ENCODE measurements around the gene RNF180. TPM values are rescaled to one million over a fixed set of nuclear protein-coding genes. Genes with fewer than 3 reads are reported as not detected.
A peak's percentile ranks its signal among the peaks of the same experiment; 100 is the strongest.
"Not testable (repeated sequence)": the region's sequence is repeated elsewhere in the genome, so short reads cannot be mapped to it uniquely, and the experiment has no call there.

RNF180 gene
- total RNA-seq, 1 donor from 2014 or later = 2.8 TPM

DNA sequence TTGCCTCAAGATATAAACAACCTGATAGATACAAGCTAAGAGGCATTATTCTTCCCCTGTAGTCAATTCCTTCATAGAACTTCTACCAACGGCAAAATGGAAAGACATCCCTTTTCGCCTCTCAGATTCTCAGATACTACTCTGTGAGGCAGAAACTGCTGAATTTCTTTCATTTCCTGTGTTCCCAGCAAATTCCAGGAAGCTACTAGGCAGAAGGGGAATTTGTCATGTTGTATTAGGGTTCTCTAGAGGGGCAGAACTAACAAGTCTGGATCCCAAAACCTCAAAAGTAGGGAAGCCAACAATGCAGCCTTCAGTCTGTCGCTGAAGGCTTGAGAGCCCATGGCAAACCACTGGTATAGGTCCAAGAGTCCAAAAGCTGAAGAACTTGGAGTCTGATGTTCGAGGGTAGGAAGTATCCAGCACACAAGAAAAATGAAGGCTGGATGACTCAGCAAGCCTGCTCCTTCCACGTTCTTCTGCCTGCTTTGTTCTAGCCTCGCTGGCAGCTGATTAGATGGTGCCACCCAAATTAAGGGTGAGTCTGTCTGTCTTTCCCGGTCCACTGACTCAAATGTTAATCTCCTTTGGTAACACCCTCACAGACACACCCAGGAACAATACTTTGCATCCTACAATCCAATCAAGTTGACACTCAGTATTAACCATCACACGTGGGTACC is 15.2 kb downstream of the RNF180 start:
- peak; percentile 89 for ATAC-seq

DNA sequence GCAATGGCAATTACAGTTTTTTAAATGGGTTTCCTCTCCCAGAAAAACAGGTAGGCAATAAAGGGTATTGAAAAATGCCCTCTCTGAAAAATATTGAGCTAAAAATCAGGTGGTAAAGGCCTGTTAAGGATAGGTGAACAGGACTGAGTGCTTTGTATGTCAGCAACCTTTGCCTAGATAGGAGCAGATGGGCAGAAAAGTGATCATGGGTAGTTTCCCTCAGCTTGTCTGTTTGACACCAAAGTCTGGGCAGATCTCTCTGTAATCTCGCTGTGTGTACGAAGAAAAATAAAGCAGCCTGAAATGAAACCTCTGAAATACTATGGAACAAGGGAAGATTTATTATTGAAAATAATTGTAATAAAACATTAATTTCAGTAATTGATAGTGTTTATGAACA is 15.8 kb downstream of the RNF180 start:
- no peak for ATAC-seq

DNA sequence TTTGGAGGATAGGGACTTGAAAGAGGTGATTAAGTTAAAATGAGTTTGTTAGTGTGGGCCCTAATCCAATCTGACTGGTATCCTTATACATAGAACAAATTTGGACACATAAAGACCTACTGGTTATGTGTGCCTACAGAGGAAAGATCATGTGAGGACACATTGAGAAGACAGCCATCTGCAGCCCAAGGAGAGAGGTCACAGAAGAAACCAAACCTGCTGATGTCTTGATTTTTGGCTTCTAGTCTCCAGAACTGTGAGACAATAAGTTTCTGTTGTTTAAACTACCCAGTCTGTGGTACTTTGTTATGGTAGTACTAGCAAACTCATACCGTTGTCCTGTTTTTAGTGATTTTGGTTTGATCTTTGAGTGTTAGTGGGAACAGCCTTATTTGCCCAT is 18.3 kb downstream of the RNF180 start:
- ATAC-seq = no peak

DNA sequence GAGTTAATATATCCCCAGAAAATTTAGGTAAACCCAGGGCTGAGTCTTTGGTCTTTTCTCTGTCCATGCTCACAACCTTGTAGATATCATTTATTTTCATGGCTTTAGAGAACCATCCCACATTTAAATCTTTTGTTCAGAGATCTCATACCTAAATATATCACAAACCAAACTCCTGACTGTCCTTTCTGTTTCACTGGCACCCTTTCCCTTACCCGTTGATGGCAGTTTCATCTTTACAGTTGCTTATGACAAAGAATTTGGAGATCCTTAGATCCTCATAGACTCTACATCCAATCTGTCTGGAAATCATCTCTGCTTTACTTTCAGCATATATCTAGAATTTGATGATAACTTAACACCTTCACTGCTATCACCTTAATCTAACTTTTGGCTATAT is 19.2 kb downstream of the RNF180 start:
- no peak for ATAC-seq

DNA sequence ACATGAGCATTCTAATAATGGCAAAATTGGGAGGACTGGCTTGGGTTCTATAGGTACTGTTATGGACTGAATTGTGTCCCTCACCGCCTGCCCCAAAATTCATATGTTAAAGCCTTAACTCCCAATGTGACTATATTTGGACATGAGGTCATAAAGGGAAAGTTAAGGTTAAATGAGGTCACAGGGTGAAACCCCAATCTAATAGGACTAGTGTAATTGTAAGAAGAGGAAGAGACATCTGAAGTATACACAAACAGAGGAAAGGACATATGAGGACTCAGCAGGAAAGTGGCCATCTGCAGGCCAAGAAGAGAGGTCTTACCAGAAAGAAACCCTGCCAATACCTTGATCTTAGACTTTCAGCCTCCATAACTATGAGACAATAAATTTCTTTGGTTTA is 23.1 kb downstream of the RNF180 start:
- no peak for ATAC-seq

DNA sequence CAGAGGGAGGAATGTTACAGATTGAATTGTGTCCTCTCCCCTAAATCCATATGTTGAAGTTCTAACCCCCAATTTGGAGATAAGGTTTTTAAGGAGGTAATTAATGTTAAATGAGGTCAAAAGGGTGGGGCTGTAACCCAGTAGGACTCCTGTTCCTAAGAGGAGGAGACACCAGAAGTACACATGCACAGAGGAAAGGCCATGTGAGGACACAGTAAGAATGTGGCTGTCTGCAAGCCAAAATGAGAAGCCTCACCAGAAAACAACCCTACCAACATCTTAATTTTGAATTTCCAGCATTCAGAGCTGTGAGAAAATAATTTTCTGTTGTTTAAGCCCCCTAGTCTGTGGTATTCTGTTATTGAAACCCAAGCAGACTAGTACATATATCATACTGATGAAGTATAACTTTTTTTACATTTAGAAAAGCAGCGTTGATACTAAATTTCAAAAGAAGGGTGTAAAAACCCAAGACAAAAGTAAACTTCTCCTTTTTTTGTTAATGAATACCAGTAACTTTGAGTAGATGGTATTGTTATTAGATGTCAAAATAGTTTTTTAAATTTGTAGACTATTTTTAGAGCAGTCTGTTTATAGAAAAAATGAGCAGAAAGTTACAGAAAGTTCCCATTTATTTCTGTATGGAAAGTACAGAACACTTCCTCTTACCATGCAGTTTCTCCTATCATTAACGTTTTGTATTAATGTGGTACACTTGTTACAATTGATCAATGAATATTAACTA is 25.1 kb downstream of the RNF180 start:
- no peak for ATAC-seq

DNA sequence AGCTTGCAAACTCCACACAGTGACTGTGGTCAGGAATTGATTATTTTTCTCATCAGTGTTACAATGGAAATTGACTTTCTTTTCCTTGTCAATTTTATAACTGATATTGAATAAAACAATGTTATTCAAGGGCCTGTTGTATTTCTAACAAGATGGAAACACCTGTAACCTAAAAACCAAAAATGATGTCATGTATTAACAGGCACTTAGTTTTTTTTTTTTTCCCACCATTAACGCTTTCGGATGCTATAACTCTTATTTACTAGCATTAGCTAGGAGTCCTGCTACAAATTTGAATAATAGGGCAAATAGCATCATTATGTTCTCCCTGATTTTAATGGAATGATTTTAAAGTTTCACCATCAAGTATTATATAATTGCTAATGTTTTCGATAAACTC is 30.3 kb downstream of the RNF180 start:
- no peak for ATAC-seq

DNA sequence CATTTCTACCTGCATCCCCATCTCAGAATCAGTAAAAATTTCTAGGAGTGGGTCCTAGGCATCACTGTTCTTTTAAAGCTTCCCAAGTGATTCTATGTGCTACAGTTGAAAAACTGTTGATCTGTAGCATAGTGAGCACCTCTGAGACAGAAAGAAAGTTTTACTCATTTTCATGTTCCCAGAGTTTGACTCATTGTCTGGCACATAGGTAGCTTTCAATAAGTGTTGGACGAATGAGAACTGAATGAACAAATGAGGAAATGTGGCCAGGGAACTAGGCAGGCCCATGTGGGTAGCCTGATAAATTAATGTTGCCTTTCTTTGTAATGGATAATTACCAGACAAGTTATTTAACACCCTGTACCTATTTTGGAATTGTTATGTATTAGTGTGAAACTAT is 33.8 kb downstream of the RNF180 start:
- ATAC-seq = no peak

DNA sequence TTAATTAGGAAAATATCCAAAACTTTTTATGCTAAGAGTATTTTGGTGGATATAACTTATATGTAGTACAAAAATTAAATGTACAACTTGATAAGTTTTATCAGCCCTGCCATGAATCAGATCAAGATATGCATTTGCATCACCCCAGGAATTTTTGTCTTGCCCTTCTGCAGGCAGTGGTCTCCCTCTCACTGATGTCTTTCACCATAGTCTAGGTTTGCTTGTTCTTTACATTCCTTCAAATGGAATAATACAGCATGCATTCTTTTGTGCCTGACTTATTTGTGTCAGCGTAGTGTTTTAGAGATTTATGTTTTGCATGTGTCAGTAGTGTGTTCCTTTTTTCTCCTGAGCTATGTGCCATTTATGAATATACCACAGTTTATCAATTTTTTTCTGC is 36.4 kb downstream of the RNF180 start:
- ATAC-seq = no peak

DNA sequence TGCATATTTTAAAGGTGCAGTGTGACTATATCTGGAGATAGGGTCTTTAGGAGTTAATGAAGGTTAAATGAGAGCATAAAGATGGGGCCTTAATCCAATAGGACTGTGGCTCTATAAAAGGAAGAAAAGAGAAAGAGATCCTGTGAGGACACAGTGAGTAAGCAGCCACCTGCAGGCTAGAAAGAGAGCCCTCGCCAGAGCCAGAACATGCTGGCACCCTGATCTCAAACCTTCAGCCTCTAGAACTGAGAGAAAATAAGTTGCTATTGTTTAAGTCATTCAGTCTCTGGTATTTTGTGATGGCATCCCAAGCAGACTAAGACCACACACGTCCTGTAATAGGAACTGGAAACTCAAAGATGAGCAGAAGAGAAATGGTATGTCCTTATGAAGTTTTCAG is 41.0 kb downstream of the RNF180 start:
- no peak for ATAC-seq

DNA sequence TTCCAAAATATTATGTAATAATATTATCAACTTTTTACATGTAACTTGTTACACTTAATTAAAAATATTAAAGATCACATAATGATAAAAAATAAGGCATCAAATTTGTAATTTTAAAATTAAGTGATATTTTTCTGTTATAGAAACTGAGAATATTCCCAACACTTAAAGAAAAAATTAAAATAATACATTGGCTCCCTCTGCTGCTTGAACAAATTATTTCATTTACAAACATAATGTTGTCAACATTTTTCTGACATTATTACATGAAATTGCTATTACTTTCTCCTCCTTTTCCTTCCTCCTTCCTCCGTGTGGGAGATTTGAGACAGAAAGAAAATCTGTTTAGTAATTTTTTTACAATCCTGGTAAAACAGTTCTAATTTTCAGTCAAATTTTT is 42.3 kb downstream of the RNF180 start:
- no peak for ATAC-seq

DNA sequence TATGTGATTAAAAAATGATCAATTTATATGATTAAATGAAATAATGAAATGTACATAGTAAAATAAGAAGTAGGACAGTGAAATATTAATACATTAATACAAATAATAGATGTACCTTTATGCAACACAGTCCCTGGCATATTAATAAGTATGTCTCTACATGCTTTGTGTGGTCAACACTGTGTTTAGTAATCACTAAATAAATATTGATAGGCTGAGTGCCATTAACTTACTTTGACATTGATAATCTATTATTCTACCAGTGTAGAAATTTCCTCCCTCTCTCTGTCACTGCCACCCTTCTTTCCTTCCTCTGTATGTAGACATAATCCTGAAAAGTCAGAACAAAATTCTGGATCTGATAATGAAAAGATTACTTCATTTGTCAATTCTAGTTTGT is 43.7 kb downstream of the RNF180 start:
- no peak for ATAC-seq

DNA sequence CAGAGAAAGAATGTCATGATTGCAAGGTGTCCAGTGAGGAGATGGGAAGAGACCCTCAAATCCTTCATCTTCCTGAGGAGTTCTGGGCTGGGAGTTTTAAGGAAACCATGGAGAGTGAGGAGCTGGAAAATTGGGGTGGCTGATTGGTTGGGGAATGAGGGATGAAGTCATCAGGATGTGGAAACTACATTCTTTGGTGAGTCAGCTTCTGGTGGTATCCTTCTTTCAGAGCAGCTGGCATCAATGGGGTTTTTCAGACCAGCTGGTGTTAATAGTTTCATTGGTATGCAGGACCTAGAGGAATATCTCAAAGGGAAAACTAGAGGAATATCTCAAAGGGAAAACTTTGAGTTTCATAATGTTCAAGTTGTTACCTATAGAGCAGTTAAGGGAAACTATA is 45.2 kb downstream of the RNF180 start:
- no peak for ATAC-seq

DNA sequence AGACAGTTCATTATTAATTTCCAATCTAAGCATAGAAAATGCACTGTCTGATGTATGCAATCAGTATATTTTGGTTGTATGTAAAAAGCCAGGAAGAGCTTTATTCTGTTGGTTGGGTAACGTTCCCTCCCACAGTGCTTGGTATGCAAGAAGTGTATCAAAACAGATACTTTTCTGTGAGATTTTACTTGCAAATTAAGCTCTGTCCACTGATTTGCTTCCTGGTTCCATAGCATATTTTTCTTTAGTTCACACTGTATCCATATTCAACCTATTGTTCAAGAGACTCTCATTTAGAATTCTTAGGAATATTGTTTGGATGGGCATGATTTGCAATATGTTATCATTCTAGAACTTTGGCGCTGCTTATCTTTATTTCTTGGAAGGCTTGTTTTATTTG is 47.4 kb downstream of the RNF180 start:
- ATAC-seq = no peak

DNA sequence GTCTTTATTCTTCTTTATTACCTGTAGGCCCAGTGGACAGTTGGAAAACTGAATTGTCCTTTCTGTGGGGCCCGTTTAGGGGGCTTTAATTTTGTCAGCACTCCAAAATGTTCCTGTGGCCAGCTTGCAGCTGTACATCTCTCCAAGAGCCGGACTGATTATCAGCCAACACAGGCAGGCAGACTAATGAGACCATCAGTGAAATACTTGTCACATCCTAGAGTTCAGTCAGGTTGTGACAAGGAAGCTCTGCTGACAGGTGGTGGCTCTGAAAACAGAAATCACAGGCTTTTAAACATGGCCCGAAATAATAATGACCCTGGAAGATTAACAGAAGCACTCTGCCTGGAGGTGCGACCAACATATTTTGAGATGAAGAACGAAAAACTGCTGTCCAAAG is 47.9 kb downstream of the RNF180 start:
- no peak for ATAC-seq

DNA sequence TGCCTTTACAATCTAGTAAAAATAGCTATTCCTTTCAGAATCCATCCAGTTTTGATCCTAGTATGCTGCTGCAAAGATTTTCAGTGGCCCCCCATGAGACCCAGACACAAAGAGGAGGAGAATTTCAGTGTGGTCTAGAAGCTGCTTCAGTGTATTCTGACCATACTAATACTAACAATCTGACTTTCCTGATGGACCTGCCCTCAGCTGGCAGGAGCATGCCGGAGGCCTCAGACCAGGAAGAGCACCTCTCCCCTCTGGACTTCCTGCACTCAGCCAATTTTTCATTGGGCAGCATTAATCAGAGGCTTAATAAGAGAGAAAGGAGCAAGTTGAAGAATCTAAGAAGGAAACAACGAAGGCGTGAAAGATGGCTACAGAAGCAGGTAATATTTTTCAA is 48.5 kb downstream of the RNF180 start:
- ATAC-seq = no peak

DNA sequence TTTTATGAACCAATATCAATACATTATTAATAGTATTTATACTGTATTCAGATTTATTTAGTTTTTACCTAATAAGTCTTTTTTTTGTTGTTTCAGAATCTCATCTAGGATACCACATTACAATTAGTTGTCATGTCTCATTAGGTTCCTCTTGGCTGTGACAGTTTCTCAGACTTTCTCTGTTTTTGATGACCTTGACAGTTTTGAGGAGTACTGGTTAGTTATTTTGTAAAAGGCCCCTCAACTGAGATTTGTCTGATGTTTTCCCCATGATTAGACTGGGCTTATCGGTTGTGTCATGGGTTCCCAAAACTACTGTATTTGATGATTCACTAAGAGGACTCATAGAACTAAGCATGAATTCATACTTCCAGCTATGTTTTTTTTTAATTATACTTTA is 56.3 kb downstream of the RNF180 start:
- ATAC-seq = no peak

DNA sequence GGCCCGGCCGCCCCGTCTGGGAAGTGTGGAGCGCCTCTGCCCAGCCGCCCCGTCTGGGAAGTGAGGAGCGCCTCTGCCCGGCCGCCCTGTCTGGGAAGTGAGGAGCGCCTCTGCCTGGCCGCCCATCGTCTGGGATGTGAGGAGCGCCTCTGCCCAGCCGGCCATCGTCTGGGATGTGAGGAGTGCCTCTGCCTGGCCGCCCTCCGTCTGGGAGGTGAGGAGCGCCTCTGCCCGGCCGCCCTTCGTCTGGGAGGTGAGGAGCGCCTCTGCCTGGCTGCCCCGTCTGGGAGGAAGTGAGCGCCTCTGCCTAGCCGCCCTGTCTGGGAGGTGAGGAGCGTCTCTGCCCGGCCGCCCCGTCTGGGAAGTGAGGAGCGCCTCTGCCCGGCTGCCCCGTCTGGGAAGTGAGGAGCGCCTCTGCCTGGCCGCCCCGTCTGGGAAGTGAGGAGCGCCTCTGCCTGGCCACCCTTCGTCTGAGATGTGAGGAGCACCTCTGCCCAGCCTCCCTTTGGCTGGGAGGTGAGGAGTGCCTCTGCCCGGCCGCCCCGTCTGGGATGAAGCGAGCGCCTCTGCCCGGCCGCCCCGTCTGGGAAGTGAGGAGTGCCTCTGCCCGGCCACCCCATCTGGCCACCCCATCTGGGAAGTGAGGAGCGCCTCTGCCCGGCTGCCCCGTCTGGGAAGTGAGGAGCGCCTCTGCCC is 59.8 kb downstream of the RNF180 start:
- not testable (repeated sequence) for ATAC-seq

DNA sequence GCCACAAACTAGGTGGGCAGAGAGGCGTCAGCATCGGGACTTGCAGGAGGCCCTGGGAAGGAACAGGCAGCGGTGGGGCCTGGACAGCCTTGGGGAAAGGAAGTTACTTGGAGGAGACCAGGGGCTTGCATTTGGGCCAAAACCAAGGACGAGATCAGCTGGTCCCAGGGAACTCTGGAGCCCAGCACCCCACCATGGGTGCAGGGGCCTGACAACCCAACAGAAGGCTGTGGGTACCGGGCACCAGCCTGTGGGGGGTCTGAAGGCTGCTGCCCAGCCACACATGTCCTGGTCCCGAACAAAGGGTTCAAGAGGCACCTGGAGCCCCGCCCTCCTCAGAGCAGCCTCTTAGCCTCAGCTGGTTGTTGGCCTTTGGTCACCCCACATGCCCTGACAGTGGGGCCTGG is 61.5 kb downstream of the RNF180 start:
- ATAC-seq = not testable (repeated sequence)

DNA sequence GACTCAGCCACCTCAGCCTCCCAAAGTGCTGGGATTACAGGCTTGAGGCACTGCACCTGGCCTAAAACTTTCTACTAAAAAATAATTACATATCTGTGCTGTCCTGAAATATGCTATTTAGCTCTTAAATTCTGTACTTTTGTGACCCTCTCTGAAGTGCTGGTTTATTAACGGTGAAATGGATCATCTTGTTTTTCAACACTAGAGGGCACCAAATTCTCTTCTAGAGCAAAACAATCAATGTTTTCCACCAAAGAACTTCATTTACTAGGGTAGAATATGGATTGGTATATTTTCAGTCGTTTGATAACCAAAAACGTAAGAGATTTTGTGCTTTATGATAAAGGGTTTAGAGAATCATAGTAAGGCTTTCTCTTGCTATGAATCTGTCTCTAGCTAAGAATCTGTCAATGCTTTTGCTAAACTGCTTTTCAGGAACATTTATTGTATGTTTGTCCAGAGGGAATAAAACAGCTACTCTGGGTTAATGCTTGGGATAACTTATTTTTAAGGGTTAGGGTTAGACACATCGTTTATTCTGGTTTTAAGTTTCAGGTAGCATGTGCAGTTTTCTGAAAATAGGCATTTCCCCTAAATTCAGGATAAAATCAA is 63.6 kb downstream of the RNF180 start:
- no peak for ATAC-seq

DNA sequence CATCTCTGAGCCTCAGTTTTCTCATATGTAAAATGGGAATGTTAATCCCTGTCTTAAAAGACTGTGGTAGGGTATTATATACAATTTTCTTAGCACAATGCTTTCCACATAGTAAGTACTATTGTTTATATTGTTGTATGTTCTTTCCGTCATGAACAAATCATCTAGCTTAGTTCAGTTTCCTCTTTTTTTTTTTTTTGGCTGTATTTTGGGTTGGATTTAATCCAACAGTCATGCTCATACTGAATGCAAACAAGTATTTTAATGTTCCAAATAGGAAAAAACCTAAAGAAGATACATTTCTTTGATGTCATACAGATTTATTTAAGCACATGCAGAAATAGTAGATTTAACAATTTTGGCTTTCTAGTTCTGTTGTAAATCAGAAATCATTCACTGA is 95.1 kb downstream of the RNF180 start:
- no peak for ATAC-seq

DNA sequence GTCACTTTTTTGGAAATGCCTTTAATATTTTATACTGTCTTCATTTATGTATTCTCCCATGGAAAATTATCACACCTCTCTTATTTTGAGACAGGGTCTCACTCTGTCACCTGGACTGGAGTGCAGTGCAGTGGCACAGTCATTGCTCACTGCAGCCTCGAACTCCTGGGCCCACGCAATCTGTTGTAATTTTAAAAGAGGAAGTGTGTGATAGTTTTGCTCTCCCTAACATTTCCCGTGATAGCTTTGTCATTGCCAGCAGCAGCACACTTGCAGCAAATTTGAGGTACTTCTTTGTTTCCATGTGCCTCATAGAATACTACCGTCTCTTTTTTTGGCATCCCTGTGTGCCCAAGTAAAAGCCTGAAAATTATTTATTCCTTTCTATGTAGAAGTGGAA is 103.5 kb downstream of the RNF180 start:
- ATAC-seq = no peak

DNA sequence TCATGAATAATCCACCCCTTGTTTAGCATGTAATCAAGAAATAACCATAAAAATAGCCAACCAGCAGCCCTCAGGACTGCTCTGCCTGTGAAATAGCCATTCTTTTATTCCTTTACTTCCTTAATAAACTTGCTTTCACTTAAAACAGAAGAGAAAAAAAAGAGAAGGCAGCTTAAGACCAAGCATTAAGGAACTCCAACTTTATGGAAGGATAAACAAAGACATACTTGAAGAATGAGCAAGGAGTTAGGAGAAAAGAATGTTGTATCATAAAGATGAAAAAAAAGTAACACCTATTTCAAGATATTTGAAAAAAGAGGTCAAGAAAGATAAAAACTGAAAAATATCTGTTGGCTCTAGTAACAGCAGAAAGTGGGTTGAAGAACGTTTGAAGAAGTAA is 107.6 kb downstream of the RNF180 start:
- ATAC-seq = no peak

All from esophagus mucosa (tissue), 1 donor.